Measurements from ENCODE around the gene DROSHA. TPM values are rescaled to one million over a fixed set of nuclear protein-coding genes. Genes with fewer than 3 reads are reported as not detected.

Gene DROSHA
- total RNA-seq, 1 experiment from 2014 or later, result 162 TPM

- Histone ChIP-seq H3K36me3 (ENCODE audit: low read depth) (no peaks in the 10 kb centered on the region), H3K27ac (no peak overlapping the region), H3K9me3 (ENCODE audit: insufficient read depth, low read depth) (no peaks in the 10 kb centered on the region), H3K9me2 (ENCODE audit: insufficient read depth) (no peaks in the 10 kb centered on the region), H3K27me3 (ENCODE audit: insufficient read depth, low read depth) (no peaks in the 10 kb centered on the region), H3K4me3 (no peak overlapping the region), H3K79me2 (ENCODE audit: low read depth) (no peaks in the 10 kb centered on the region), H2AFZ (no peak overlapping the region), H4K20me1 (ENCODE audit: insufficient read depth) (no peaks in the 10 kb centered on the region), H3F3A (ENCODE audit: insufficient read depth, low read depth) (no peaks in the 10 kb centered on the region), H3K4me1 (replicated peaks; ENCODE audit: insufficient read depth) (no peaks in the 10 kb centered on the region), H3K4me2 (no peak overlapping the region)
- no TSS peak for BruUV-seq (replicated peaks)
- ChIA-PET POLR2A (ENCODE audit: unreplicated experiment) (no interaction called here), CTCF (no interaction called here)
- TF ChIP-seq CTCF (conservative IDR thresholded peaks at IDR 0.05) (no peak), EZH2 (IDR thresholded peaks at IDR 0.05; ENCODE audit: low read depth) (no peak)
- intact Hi-C loops (cut with micrococcal nuclease; ENCODE audit: unreplicated experiment), result no loop called here
- DNase-seq, result no peak
These were observed 151.8 kb downstream of the DROSHA start for GRCh38 chr5:31380049-31380448.

GRCh38 chr5:31378838-31379237 lies 153.1 kb downstream of the DROSHA start:
- Histone ChIP-seq H4K20me1 (ENCODE audit: insufficient read depth) (no peaks in the 10 kb centered on the region), H3K27ac (no peak overlapping the region), H3K4me1 (replicated peaks; ENCODE audit: insufficient read depth) (no peaks in the 10 kb centered on the region), H3K36me3 (ENCODE audit: low read depth) (no peaks in the 10 kb centered on the region), H3K79me2 (ENCODE audit: low read depth) (no peaks in the 10 kb centered on the region), H3K9me2 (ENCODE audit: insufficient read depth) (no peaks in the 10 kb centered on the region), H3F3A (ENCODE audit: insufficient read depth, low read depth) (no peaks in the 10 kb centered on the region), H3K27me3 (ENCODE audit: insufficient read depth, low read depth) (no peaks in the 10 kb centered on the region), H3K9me3 (ENCODE audit: insufficient read depth, low read depth) (no peaks in the 10 kb centered on the region), H3K4me3 (no peak overlapping the region), H3K4me2 (no peak overlapping the region), H2AFZ (no peak overlapping the region)
- intact Hi-C loops (cut with micrococcal nuclease; ENCODE audit: unreplicated experiment), result no loop called here
- TF ChIP-seq EZH2 (IDR thresholded peaks at IDR 0.05; ENCODE audit: low read depth), result no peak
- ChIA-PET CTCF (no interaction called here), POLR2A (ENCODE audit: unreplicated experiment) (no interaction called here)
- no peak for DNase-seq
- no TSS peak for BruUV-seq (replicated peaks)

GRCh38 chr5:31378136-31378535 lies 153.8 kb downstream of the DROSHA start:
- H3K27me3 ChIP-seq (ENCODE audit: insufficient read depth, low read depth), result no peaks in the 10 kb centered on the region
- CTCF ChIA-PET, result no interaction called here
- BruUV-seq (replicated peaks), result no TSS peak
- no peaks in the 10 kb centered on the region for H3K9me3 ChIP-seq (ENCODE audit: insufficient read depth, low read depth)
- no peak for DNase-seq
- no peaks in the 10 kb centered on the region for H4K20me1 ChIP-seq (ENCODE audit: insufficient read depth)
- H3K4me3 ChIP-seq, result no peak overlapping the region
- TF ChIP-seq EZH2 (IDR thresholded peaks at IDR 0.05; ENCODE audit: low read depth) (no peak), CTCF (conservative IDR thresholded peaks at IDR 0.05) (no peak)
- POLR2A ChIA-PET (ENCODE audit: unreplicated experiment), result no interaction called here
- no peak overlapping the region for H2AFZ ChIP-seq
- H3K36me3 ChIP-seq (ENCODE audit: low read depth), result no peaks in the 10 kb centered on the region
- no peaks in the 10 kb centered on the region for H3K4me1 ChIP-seq (replicated peaks; ENCODE audit: insufficient read depth)
- no peak overlapping the region for H3K4me2 ChIP-seq
- no peaks in the 10 kb centered on the region for H3K79me2 ChIP-seq (ENCODE audit: low read depth)
- H3K9me2 ChIP-seq (ENCODE audit: insufficient read depth), result no peaks in the 10 kb centered on the region
- H3F3A ChIP-seq (ENCODE audit: insufficient read depth, low read depth), result no peaks in the 10 kb centered on the region
- no peak overlapping the region for H3K27ac ChIP-seq
- intact Hi-C loops (cut with micrococcal nuclease; ENCODE audit: unreplicated experiment), result no loop called here

GRCh38 chr5:31377274-31377946 lies 154.5 kb downstream of the DROSHA start:
- Histone ChIP-seq H3K9me2 (ENCODE audit: insufficient read depth) (no peaks in the 10 kb centered on the region), H3K4me3 (no peak overlapping the region), H3K27ac (no peak overlapping the region), H3K36me3 (ENCODE audit: low read depth) (no peaks in the 10 kb centered on the region), H3K4me2 (no peak overlapping the region), H3K9me3 (ENCODE audit: insufficient read depth, low read depth) (no peaks in the 10 kb centered on the region), H3K27me3 (ENCODE audit: insufficient read depth, low read depth) (no peaks in the 10 kb centered on the region), H3F3A (ENCODE audit: insufficient read depth, low read depth) (no peaks in the 10 kb centered on the region), H4K20me1 (ENCODE audit: insufficient read depth) (no peaks in the 10 kb centered on the region), H3K79me2 (ENCODE audit: low read depth) (no peaks in the 10 kb centered on the region), H2AFZ (no peak overlapping the region), H3K4me1 (replicated peaks; ENCODE audit: insufficient read depth) (no peaks in the 10 kb centered on the region)
- DNase-seq, result no peak
- intact Hi-C loops (cut with micrococcal nuclease; ENCODE audit: unreplicated experiment), result no loop called here
- ChIA-PET POLR2A (ENCODE audit: unreplicated experiment) (no interaction called here), CTCF (no interaction called here)
- TF ChIP-seq EZH2 (IDR thresholded peaks at IDR 0.05; ENCODE audit: low read depth), result no peak
- TF ChIP-seq CTCF (conservative IDR thresholded peaks at IDR 0.05), result no peak
- no TSS peak for BruUV-seq (replicated peaks)
